H9 (cell line): ENCODE results near the gene TM9SF4. TPM values are rescaled to one million over a fixed set of nuclear protein-coding genes. Genes with fewer than 3 reads are reported as not detected.
"Not testable (repeated sequence)": the region's sequence is repeated elsewhere in the genome, so short reads cannot be mapped to it uniquely, and the experiment has no call there.

ENCODE experiments used
- DNase-seq: peaks from one replicate; pipeline ENCODE4 v3.0.0-alpha.2; 2017
- H2AFZ ChIP-seq: one replicate; pipeline ENCODE4 v1.6.1; 2013; ENCODE audit warnings: mild to moderate bottlenecking, low read length, control low read depth, moderate library complexity
- H2AK5ac ChIP-seq: 2 replicates; pipeline ENCODE4 v1.6.1; 2013; ENCODE audit warnings: low read length, control low read depth, mixed read lengths; ENCODE audit not compliant: insufficient read length
- H2BK120ac ChIP-seq: one replicate; pipeline ENCODE4 v1.6.1; 2013; ENCODE audit warnings: low read depth, mild to moderate bottlenecking, low read length, control low read depth, inconsistent platforms; ENCODE audit not compliant: poor library complexity, severe bottlenecking
- H2BK12ac ChIP-seq: 2 replicates; pipeline ENCODE4 v1.6.1; 2013; ENCODE audit warnings: low read length, control low read depth, mixed read lengths, low read depth; ENCODE audit not compliant: insufficient read length
- H2BK15ac ChIP-seq: 2 replicates; pipeline ENCODE4 v1.6.1; 2013; ENCODE audit warnings: low read depth, low read length, control low read depth
- H2BK20ac ChIP-seq: one replicate; pipeline ENCODE4 v1.6.1; 2013; ENCODE audit warnings: low read depth, mild to moderate bottlenecking, low read length, control low read depth, inconsistent platforms; ENCODE audit not compliant: poor library complexity, severe bottlenecking
- H2BK5ac ChIP-seq: 2 replicates; pipeline ENCODE4 v1.6.1; 2013; ENCODE audit warnings: low read length, control low read depth, mixed read lengths; ENCODE audit not compliant: insufficient read length
- H3K14ac ChIP-seq: 2 replicates; pipeline ENCODE4 v1.6.1; 2013; ENCODE audit warnings: low read length, control low read depth; ENCODE audit not compliant: insufficient read depth
- H3K18ac ChIP-seq: 2 replicates; pipeline ENCODE4 v1.6.1; 2013; ENCODE audit warnings: low read depth, mild to moderate bottlenecking, mixed read lengths, low read length, control low read depth; ENCODE audit not compliant: insufficient read length
- H3K23ac ChIP-seq: 2 replicates; pipeline ENCODE4 v1.6.1; 2013; ENCODE audit warnings: low read length, control low read depth, mixed read lengths, low read depth; ENCODE audit not compliant: insufficient read length
- H3K23me2 ChIP-seq: 2 replicates; pipeline ENCODE4 v1.6.1; 2013; ENCODE audit warnings: low read depth, mild to moderate bottlenecking, mixed read lengths, low read length, control low read depth; ENCODE audit not compliant: insufficient read length, poor library complexity, severe bottlenecking
- H3K27ac ChIP-seq: 2 replicates; pipeline ENCODE4 v1.5.1; 2013; ENCODE audit warnings: low read length, control low read depth, mixed read lengths, low read depth; ENCODE audit not compliant: insufficient read length
- H3K27me3 ChIP-seq: 2 replicates; pipeline ENCODE4 v1.6.1; 2013; ENCODE audit warnings: low read length, control low read depth, inconsistent platforms; ENCODE audit not compliant: insufficient read depth
- H3K4ac ChIP-seq: 2 replicates; pipeline ENCODE4 v1.6.1; 2013; ENCODE audit warnings: low read depth, mild to moderate bottlenecking, control low read depth, inconsistent platforms, low read length, moderate library complexity
- H3K4me1 ChIP-seq: 2 replicates; pipeline ENCODE4 v1.6.1; 2013; ENCODE audit warnings: low read length, control low read depth, inconsistent platforms; ENCODE audit not compliant: insufficient read depth
- H3K4me2 ChIP-seq: 2 replicates; pipeline ENCODE4 v1.6.1; 2013; ENCODE audit warnings: low read length, control low read depth, mixed read lengths; ENCODE audit not compliant: insufficient read length, insufficient read depth
- H3K56ac ChIP-seq: 2 replicates; pipeline ENCODE4 v1.6.1; 2013; ENCODE audit warnings: low read depth, mild to moderate bottlenecking, mixed read lengths, low read length, control low read depth; ENCODE audit not compliant: insufficient read length
- H3K79me1 ChIP-seq: 2 replicates; pipeline ENCODE4 v1.6.1; 2013; ENCODE audit warnings: low read depth, mild to moderate bottlenecking, moderate library complexity, low read length, control low read depth, inconsistent platforms; ENCODE audit not compliant: insufficient read depth, poor library complexity, severe bottlenecking
- H3K79me2 ChIP-seq: 2 replicates; pipeline ENCODE4 v1.6.1; 2013; ENCODE audit warnings: low read length, control low read depth, inconsistent platforms; ENCODE audit not compliant: insufficient read depth
- H3K9ac ChIP-seq: 2 replicates; pipeline ENCODE4 v1.6.1; 2013; ENCODE audit warnings: low read length, control low read depth, mixed read lengths; ENCODE audit not compliant: insufficient read length; ENCODE audit errors: extremely low read depth
- H3K9me3 ChIP-seq: one replicate; pipeline ENCODE4 v1.6.1; 2013; ENCODE audit warnings: low read depth, low read length, inconsistent platforms; ENCODE audit not compliant: control insufficient read depth
- H3T11ph ChIP-seq: one replicate; pipeline ENCODE4 v1.6.1; 2013; ENCODE audit warnings: mild to moderate bottlenecking, low read length, control low read depth, inconsistent platforms
- H4K20me1 ChIP-seq: one replicate; pipeline ENCODE4 v1.6.1; 2013; ENCODE audit not compliant: control insufficient read depth, insufficient read length, insufficient read depth
- H4K5ac ChIP-seq: 2 replicates; pipeline ENCODE4 v1.6.1; 2013; ENCODE audit warnings: low read depth, mild to moderate bottlenecking, mixed read lengths, low read length, control low read depth; ENCODE audit not compliant: insufficient read length
- H4K8ac ChIP-seq: replicated peaks from 2 replicates; pipeline ENCODE4 v1.6.1; 2013; ENCODE audit warnings: low read length, control low read depth, mixed read lengths, low read depth; ENCODE audit not compliant: insufficient read length
- H4K91ac ChIP-seq: 2 replicates; pipeline ENCODE4 v1.6.1; 2013; ENCODE audit warnings: low read depth, mild to moderate bottlenecking, moderate library complexity, mixed read lengths, low read length, control low read depth; ENCODE audit not compliant: insufficient read length
- H3K27ac Mint-ChIP-seq, 3 experiments: 2 replicates in 2 of 3; 3 replicates in 1 of 3; pipeline ENCODE4 v1.8.0; 2020 to 2021; ENCODE audit warnings: mixed read lengths in 3 of 3, mild to moderate bottlenecking in 1 of 3, moderate library complexity in 1 of 3
- H3K27me3 Mint-ChIP-seq: 2 replicates; pipeline ENCODE4 v1.8.0; 2021; ENCODE audit warnings: low read depth, mild to moderate bottlenecking, moderate library complexity, mixed read lengths
- H3K36me3 Mint-ChIP-seq, 3 experiments: 2 replicates in 2 of 3; 3 replicates in 1 of 3; pipeline ENCODE4 v1.8.0; 2020 to 2021; ENCODE audit warnings: low read depth in 3 of 3, mixed read lengths in 3 of 3; ENCODE audit not compliant: insufficient read depth in 1 of 3
- H3K4me1 Mint-ChIP-seq, 2 experiments: 2 replicates each; pipeline ENCODE4 v1.8.0; 2020; ENCODE audit warnings: mixed read lengths in 2 of 2
- H3K4me3 Mint-ChIP-seq, 2 experiments: 2 replicates in 1 of 2; 3 replicates in 1 of 2; pipeline ENCODE4 v1.8.0; 2020 to 2021; ENCODE audit warnings: mild to moderate bottlenecking in 2 of 2, mixed read lengths in 2 of 2, moderate library complexity in 1 of 2
- H3K9me3 Mint-ChIP-seq, 2 experiments: 2 replicates in 1 of 2; 3 replicates in 1 of 2; pipeline ENCODE4 v1.8.0; 2020; ENCODE audit warnings: mild to moderate bottlenecking in 2 of 2, mixed read lengths in 2 of 2, moderate library complexity in 1 of 2
- whole genome bisulfite sequencing: extraction: QIAGEN DNeasy Blood & Tissue Kit; methylation state at CpG from one replicate; pipeline ENCODE4 v1.1.7; 2013; ENCODE audit warnings: missing lambda C conversion rate, low lambda C conversion rate, mixed read lengths; ENCODE audit not compliant: insufficient read length; ENCODE audit errors: extremely low coverage; 5-methylcytosine and 5-hydroxymethylcytosine counted together
- total RNA-seq: library from RNA; stranded (reverse); gene quantifications from 2 replicates; pipeline ENCODE4 v1.2.1, GENCODE V29; 2021
- TF ChIP-seq, protein P1 (sequence below): fragments of 200-600 bp; sonication (generic); conservative IDR thresholded peaks from 3 replicates; pipeline ENCODE4 v1.8.0; 2021; ENCODE audit warnings: antibody characterized with exemption, mild to moderate bottlenecking

TM9SF4 gene
- total RNA-seq, 1 experiment from 2014 or later, result 62.3 TPM

DNA sequence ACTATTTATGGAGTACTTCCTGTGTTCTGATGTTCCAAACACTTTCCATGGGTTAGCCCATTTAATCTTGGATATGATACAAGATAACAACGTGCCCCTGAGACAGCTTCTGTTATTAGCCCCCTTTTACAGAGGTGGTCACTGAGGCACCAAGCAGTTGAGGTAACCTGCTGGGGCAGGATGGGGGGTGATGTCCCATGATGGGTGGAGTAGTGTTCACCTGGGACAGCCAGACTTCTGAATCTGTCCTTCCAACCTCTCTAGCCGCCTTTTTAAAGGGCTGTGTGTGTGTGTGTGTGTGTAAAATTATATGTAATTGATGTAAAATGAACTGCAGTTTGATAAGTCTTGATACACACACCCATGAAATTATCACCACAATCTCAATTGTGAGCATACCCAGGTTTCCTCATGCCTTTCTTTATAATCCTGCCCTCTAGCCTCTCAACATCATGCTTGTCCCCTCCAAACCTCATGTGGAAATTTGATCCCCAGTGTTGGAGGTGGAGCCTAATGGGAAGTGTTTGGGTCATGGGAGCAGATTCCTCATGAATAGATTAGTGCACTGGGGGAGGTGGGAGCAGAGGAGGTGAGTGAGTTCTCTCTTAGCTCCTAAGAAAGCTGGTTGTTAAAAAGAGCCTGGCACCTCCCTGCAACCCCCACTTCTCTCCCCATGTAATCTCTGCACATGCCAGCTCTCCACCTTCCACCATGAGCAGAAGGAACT lies 58.8 kb downstream of the TM9SF4 start:
- Histone ChIP-seq H3K23me2 (no peaks in the 10 kb centered on the region), H3K23ac (no peak overlapping the region), H3K9me3 (no peaks in the 10 kb centered on the region), H2BK15ac (no peak overlapping the region), H3K56ac (no peak overlapping the region), H3K9ac (no peak overlapping the region), H2AFZ (no peak overlapping the region), H3K27me3 (no peaks in the 10 kb centered on the region), H3K4me2 (no peak overlapping the region), H3K4ac (no peak overlapping the region), H3K79me1 (no peaks in the 10 kb centered on the region), H3T11ph (no peak overlapping the region), H3K18ac (no peak overlapping the region), H3K79me2 (no peaks in the 10 kb centered on the region), H2BK5ac (no peak overlapping the region), H4K8ac (no peak overlapping the region), H2AK5ac (no peak overlapping the region), H2BK120ac (no peak overlapping the region), H4K91ac (no peak overlapping the region), H2BK12ac (no peak overlapping the region), H3K4me1 (no peaks in the 10 kb centered on the region; the same call in 1 of the 2 replicates), H3K14ac (no peak overlapping the region; the same call in 1 of the 2 replicates), H4K20me1 (no peaks in the 10 kb centered on the region), H4K5ac (no peak overlapping the region), H2BK20ac (no peak overlapping the region), H3K27ac (no peak overlapping the region)
- peaks cover 8 to 9% of the 10 kb centered on the region in 2 experiments for H3K4me1 Mint-ChIP-seq
- no CpG with 5 or more reads among the region's 2 CpGs for WGBS
- TF ChIP-seq, protein P1, sequence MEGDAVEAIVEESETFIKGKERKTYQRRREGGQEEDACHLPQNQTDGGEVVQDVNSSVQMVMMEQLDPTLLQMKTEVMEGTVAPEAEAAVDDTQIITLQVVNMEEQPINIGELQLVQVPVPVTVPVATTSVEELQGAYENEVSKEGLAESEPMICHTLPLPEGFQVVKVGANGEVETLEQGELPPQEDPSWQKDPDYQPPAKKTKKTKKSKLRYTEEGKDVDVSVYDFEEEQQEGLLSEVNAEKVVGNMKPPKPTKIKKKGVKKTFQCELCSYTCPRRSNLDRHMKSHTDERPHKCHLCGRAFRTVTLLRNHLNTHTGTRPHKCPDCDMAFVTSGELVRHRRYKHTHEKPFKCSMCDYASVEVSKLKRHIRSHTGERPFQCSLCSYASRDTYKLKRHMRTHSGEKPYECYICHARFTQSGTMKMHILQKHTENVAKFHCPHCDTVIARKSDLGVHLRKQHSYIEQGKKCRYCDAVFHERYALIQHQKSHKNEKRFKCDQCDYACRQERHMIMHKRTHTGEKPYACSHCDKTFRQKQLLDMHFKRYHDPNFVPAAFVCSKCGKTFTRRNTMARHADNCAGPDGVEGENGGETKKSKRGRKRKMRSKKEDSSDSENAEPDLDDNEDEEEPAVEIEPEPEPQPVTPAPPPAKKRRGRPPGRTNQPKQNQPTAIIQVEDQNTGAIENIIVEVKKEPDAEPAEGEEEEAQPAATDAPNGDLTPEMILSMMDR, result no peak
- peak; percentile 70 for DNase-seq
- peak overlapping the region; percentile 2 to 72 (median 23); a peak in 5 of 7 replicates for H3K27ac Mint-ChIP-seq
- H3K9me3 Mint-ChIP-seq, result no peaks in the 10 kb centered on the region; a peak in 1 of 5 replicates
- H3K4me3 Mint-ChIP-seq, result peak overlapping the region in 1 of 2 experiments; percentile 16; a peak in 1 of 5 replicates
- H3K36me3 Mint-ChIP-seq, result peaks cover 18 to 36% (median 29%) of the 10 kb centered on the region in 3 experiments; a peak in 6 of 7 replicates
- no peaks in the 10 kb centered on the region for H3K27me3 Mint-ChIP-seq

DNA sequence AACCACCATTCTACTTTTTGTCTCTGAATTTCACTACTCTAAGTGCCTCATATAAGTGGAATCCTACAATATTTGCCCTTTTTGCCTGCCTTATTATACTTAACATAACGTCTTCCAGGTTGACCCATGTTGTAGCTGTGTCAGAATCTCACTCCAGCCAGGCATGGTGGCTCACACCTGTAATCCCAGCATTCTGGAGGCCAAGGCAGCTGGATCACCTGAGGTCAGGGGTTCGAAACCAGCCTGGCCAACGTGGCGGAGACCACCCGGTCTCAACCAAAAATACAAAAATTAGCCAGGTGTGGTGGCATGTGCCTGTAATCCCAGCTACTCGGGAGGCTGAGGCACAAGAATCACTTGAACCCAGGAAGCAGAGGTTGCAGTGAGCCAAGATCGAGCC lies 68.2 kb downstream of the TM9SF4 start:
- not testable (repeated sequence) for DNase-seq, H3K4me3 Mint-ChIP-seq, H4K91ac ChIP-seq, H3K23ac ChIP-seq, H3K27me3 ChIP-seq, H3K23me2 ChIP-seq, H3K4ac ChIP-seq, H3K18ac ChIP-seq, H2AK5ac ChIP-seq, H3K9ac ChIP-seq, H3K4me2 ChIP-seq, H3K14ac ChIP-seq, H3K79me2 ChIP-seq, H3K4me1 Mint-ChIP-seq, H3K27ac Mint-ChIP-seq, H2BK12ac ChIP-seq, H4K8ac ChIP-seq, H3K36me3 Mint-ChIP-seq, H2AFZ ChIP-seq, H4K20me1 ChIP-seq, H3K4me1 ChIP-seq, H3K79me1 ChIP-seq, H2BK120ac ChIP-seq, H3K9me3 ChIP-seq, H2BK15ac ChIP-seq, H3K27me3 Mint-ChIP-seq, H2BK20ac ChIP-seq, H3T11ph ChIP-seq, H2BK5ac ChIP-seq, H3K27ac ChIP-seq, H4K5ac ChIP-seq, H3K56ac ChIP-seq
- H3K9me3 Mint-ChIP-seq, result peaks cover 14 to 15% of the 10 kb centered on the region in 2 experiments
- no CpG with 5 or more reads among the region's 7 CpGs for WGBS
